GM12892 (cell line): ENCODE data around the gene MOK.

Source experiments
- POLR2A ChIP-seq: IDR thresholded peaks from 2 replicates; pipeline ENCODE4 v1.6.1; 2011; ENCODE audit warnings: low read depth, low read length, control low read depth
- POLR2AphosphoS5 ChIP-seq: IDR thresholded peaks from 2 replicates; pipeline ENCODE4 v1.6.1; 2011; ENCODE audit warnings: low read depth, low read length, control low read depth

DNA sequence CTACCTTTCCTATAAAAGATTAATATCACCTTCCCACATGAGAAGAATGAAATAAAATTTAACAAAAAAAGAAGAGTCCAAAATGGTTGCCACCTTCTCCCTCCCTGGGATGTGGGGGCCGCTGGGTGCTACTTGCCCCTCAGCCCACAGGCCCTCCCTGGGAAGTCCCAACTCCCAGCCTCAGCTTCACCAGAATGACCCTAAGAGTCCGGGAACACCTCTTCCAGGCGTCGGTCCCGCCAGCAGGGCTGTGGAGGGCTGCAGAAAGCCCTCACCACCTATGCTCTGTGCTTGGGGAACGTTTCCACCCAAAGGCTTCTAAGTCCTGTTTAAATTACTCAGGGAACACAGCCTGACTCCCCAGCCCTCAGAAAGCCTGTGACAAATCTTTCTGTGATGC, 71.9 kb downstream of the MOK start:
- TF ChIP-seq POLR2A (no peak), POLR2AphosphoS5 (no peak)
